GM18868 (cell line): ENCODE results near the gene MAS1L.

ENCODE experiments used
- ATAC-seq: cut with Tn5 transposase; IDR thresholded peaks from one replicate; pipeline ENCODE4 v1.9.1; 2021; ENCODE audit warnings: mild to moderate bottlenecking, moderate library complexity; ENCODE audit not compliant: unreplicated experiment

MAS1L gene

GRCh38 chr6:29487660-29488059 lies at the start of gene MAS1L:
Gene MAS1L, minus strand, starts transcription at chr6:29487956. Its CDS starts 54 bp downstream, at chr6:29487902.
- no peak for ATAC-seq

GRCh38 chr6:29532320-29532951 lies 44.7 kb upstream of the MAS1L start:
- no peak for ATAC-seq

- peak; percentile 64 for ATAC-seq
Observed at GRCh38 chr6:29531668-29532067, 43.9 kb upstream of the MAS1L start.

GRCh38 chr6:29530671-29531310 lies 43.0 kb upstream of the MAS1L start:
- no peak for ATAC-seq

GRCh38 chr6:29529956-29530355 lies 42.2 kb upstream of the MAS1L start:
- no peak for ATAC-seq

- no peak for ATAC-seq
Observed at GRCh38 chr6:29528988-29529560, 41.3 kb upstream of the MAS1L start.

- no peak for ATAC-seq
Observed at GRCh38 chr6:29528300-29528931, 40.7 kb upstream of the MAS1L start.

- ATAC-seq = no peak
Observed at GRCh38 chr6:29527564-29527963, 39.8 kb upstream of the MAS1L start.

- no peak for ATAC-seq
Observed at GRCh38 chr6:29527126-29527525, 39.4 kb upstream of the MAS1L start.

- no peak for ATAC-seq
Observed at GRCh38 chr6:29525311-29525639, 37.5 kb upstream of the MAS1L start.

GRCh38 chr6:29524444-29525310 lies 36.9 kb upstream of the MAS1L start:
- no peak for ATAC-seq

- no peak for ATAC-seq
Observed at GRCh38 chr6:29524044-29524443, 36.3 kb upstream of the MAS1L start.

GRCh38 chr6:29522227-29522626 lies 34.5 kb upstream of the MAS1L start:
- ATAC-seq = no peak

GRCh38 chr6:29521006-29521680 lies 33.4 kb upstream of the MAS1L start:
- ATAC-seq = no peak

GRCh38 chr6:29520232-29520631 lies 32.5 kb upstream of the MAS1L start:
- no peak for ATAC-seq

- no peak for ATAC-seq
Observed at GRCh38 chr6:29519291-29520010, 31.7 kb upstream of the MAS1L start.

- no peak for ATAC-seq
Observed at GRCh38 chr6:29517728-29518440, 30.1 kb upstream of the MAS1L start.

GRCh38 chr6:29517245-29517644 lies 29.5 kb upstream of the MAS1L start:
- no peak for ATAC-seq

GRCh38 chr6:29516108-29516507 lies 28.4 kb upstream of the MAS1L start:
- peak; percentile 67 for ATAC-seq
